Neural cell (in vitro differentiated cells): ENCODE data around the gene PDLIM5.

Experiments used
- CTCF ChIP-seq: fragments of 450-650 bp; IDR thresholded peaks from 2 replicates; pipeline ENCODE4 v1.5.1; 2014; ENCODE audit warnings: antibody characterized with exemption, mild to moderate bottlenecking, moderate library complexity; ENCODE audit not compliant: poor library complexity, severe bottlenecking
- EP300 ChIP-seq: fragments of 450-650 bp; conservative IDR thresholded peaks from 2 replicates; pipeline ENCODE4 v1.6.1; 2014; ENCODE audit warnings: antibody characterized with exemption, mild to moderate bottlenecking, moderate library complexity; ENCODE audit not compliant: poor library complexity, severe bottlenecking
- EZH2 ChIP-seq: fragments of 200-600, 300-800 bp; shearing (Covaris generic), sonication (generic); IDR thresholded peaks from 2 replicates; pipeline ENCODE4 v1.6.1; 2014; ENCODE audit warnings: antibody characterized with exemption, low read length, borderline replicate concordance, mild to moderate bottlenecking; ENCODE audit not compliant: insufficient read depth, poor library complexity, severe bottlenecking
- POLR2AphosphoS5 ChIP-seq: IDR thresholded peaks from 2 replicates; pipeline ENCODE4 v1.6.1; 2012
- TAF1 ChIP-seq: IDR thresholded peaks from 2 replicates; pipeline ENCODE4 v1.6.1; 2012; ENCODE audit warnings: low read depth
- TF ChIP-seq, protein P1 (sequence below): IDR thresholded peaks from 2 replicates; pipeline ENCODE4 v1.6.1; 2012; ENCODE audit warnings: borderline replicate concordance

GRCh38 chr4:94517492-94517891, 65.8 kb downstream of the PDLIM5 start:
- TF ChIP-seq, protein P1, sequence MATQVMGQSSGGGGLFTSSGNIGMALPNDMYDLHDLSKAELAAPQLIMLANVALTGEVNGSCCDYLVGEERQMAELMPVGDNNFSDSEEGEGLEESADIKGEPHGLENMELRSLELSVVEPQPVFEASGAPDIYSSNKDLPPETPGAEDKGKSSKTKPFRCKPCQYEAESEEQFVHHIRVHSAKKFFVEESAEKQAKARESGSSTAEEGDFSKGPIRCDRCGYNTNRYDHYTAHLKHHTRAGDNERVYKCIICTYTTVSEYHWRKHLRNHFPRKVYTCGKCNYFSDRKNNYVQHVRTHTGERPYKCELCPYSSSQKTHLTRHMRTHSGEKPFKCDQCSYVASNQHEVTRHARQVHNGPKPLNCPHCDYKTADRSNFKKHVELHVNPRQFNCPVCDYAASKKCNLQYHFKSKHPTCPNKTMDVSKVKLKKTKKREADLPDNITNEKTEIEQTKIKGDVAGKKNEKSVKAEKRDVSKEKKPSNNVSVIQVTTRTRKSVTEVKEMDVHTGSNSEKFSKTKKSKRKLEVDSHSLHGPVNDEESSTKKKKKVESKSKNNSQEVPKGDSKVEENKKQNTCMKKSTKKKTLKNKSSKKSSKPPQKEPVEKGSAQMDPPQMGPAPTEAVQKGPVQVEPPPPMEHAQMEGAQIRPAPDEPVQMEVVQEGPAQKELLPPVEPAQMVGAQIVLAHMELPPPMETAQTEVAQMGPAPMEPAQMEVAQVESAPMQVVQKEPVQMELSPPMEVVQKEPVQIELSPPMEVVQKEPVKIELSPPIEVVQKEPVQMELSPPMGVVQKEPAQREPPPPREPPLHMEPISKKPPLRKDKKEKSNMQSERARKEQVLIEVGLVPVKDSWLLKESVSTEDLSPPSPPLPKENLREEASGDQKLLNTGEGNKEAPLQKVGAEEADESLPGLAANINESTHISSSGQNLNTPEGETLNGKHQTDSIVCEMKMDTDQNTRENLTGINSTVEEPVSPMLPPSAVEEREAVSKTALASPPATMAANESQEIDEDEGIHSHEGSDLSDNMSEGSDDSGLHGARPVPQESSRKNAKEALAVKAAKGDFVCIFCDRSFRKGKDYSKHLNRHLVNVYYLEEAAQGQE, result no peak
- TF ChIP-seq CTCF (no peak), EZH2 (no peak), POLR2AphosphoS5 (no peak), EP300 (no peak), TAF1 (no peak)
